HCT116 (cell line): ENCODE data around the gene AUTS2. TPM values are rescaled to one million over a fixed set of nuclear protein-coding genes. Genes with fewer than 3 reads are reported as not detected.

Source experiments
- ATAC-seq: fragments of 200-7000 bp; cut with Tn5 transposase; 2 replicates; pipeline ENCODE4 v1.9.1; 2020; ENCODE audit warnings: mild to moderate bottlenecking, moderate library complexity
- BruUV-seq: library from RNA; stranded (reverse); fragments of 400-500 nt; replicated peaks from 2 replicates; lab custom pipeline; 2021; lab: Mats Ljungman, UMichigan
- CTCF ChIA-PET: fragments of 300-600 bp; sonication (Branson Sonifier 250); formaldehyde crosslinking; loops from one replicate; lab custom pipeline; 2021; ENCODE audit warnings: antibody characterized with exemption; lab: Charles Lee
- POLR2A ChIA-PET: fragments of 300-600, 350-600 bp; sonication (Branson Sonifier 250); formaldehyde crosslinking; loops from one replicate; lab custom pipeline; 2021; ENCODE audit warnings: antibody characterized with exemption; lab: Charles Lee
- RAD21 ChIA-PET, 2 experiments: fragments of 300-600 bp; sonication (Branson Sonifier 250); formaldehyde crosslinking; loops; one replicate each; lab custom pipeline; 2023; ENCODE audit warnings: low total read pairs in 2 of 2; ENCODE audit not compliant: uncharacterized antibody in 2 of 2, unreplicated experiment in 2 of 2, low non-redundant PET in 1 of 2; lab: Charles Lee
- DNase-seq: peaks from one replicate; pipeline ENCODE4 v3.0.0-alpha.2; 2010; ENCODE audit warnings: low read depth, low spot score
- H2AFZ ChIP-seq: fragments of 200-600 bp; shearing (Covaris generic), sonication (generic); 2 replicates; pipeline ENCODE4 v1.6.1; 2017; ENCODE audit warnings: low read depth, mixed run types, mixed read lengths, antibody characterized with exemption, low read length; ENCODE audit not compliant: poor library complexity, severe bottlenecking
- H3K27ac ChIP-seq: 2 replicates; pipeline ENCODE4 v1.5.1; 2012; ENCODE audit warnings: low read depth, low read length
- H3K27me3 ChIP-seq: fragments of 200-600 bp; sonication (generic); 2 replicates; pipeline ENCODE4 v1.6.1; 2016; ENCODE audit warnings: mixed run types, low read length, mixed read lengths; ENCODE audit not compliant: insufficient read depth
- H3K36me3 ChIP-seq, 2 experiments: fragments of 200-500 bp in 1 of 2; fragments of 200-600 bp in 1 of 2; sonication (Bioruptor generic) in 1 of 2; sonication (generic) in 1 of 2; 2 replicates each; pipeline versions ENCODE4 v1.5.1 to v1.6.1; 2014 to 2016; ENCODE audit warnings: low read length in 2 of 2, inconsistent platforms in 1 of 2, mixed read lengths in 1 of 2, mixed run types in 1 of 2; ENCODE audit not compliant: insufficient read depth in 2 of 2, control insufficient read depth in 1 of 2
- H3K4me1 ChIP-seq, 2 experiments: fragments of 200-600 bp in 1 of 2; sonication (generic) in 1 of 2; 2 replicates each; pipeline versions ENCODE4 v1.5.1 to v1.6.1; 2012 to 2017; ENCODE audit warnings: low read length in 2 of 2, inconsistent platforms in 1 of 2, mild to moderate bottlenecking in 1 of 2, mixed read lengths in 1 of 2, mixed run types in 1 of 2, moderate library complexity in 1 of 2; ENCODE audit not compliant: insufficient read depth in 2 of 2, control insufficient read depth in 1 of 2
- H3K4me2 ChIP-seq: fragments of 200-600 bp; sonication (generic); 2 replicates; pipeline ENCODE4 v1.6.1; 2017; ENCODE audit warnings: mixed run types, low read length, mixed read lengths
- H3K4me3 ChIP-seq, 2 experiments: fragments of 200-600 bp in 1 of 2; sonication (generic) in 1 of 2; replicated peaks in 1 of 2; 2 replicates each; pipeline ENCODE4 v1.5.1; 2011 to 2016; ENCODE audit warnings: low read length in 2 of 2, control low read depth in 1 of 2, low read depth in 1 of 2, mild to moderate bottlenecking in 1 of 2, mixed read lengths in 1 of 2, mixed run types in 1 of 2
- H3K79me2 ChIP-seq: fragments of 200-600 bp; sonication (generic); 2 replicates; pipeline ENCODE4 v1.6.1; 2017; ENCODE audit warnings: mild to moderate bottlenecking, mixed run types, low read length, moderate library complexity, mixed read lengths; ENCODE audit not compliant: insufficient read depth
- H3K9ac ChIP-seq: fragments of 200-600 bp; sonication (generic); 2 replicates; pipeline ENCODE4 v1.6.1; 2016; ENCODE audit warnings: low read length, mixed read lengths
- H3K9me2 ChIP-seq: fragments of 200-600 bp; sonication (generic), shearing (Covaris generic); 2 replicates; pipeline ENCODE4 v1.6.1; 2017; ENCODE audit warnings: mixed run types, mild to moderate bottlenecking, moderate library complexity; ENCODE audit not compliant: insufficient read depth
- H3K9me3 ChIP-seq, 2 experiments: fragments of 200-500 bp in 1 of 2; fragments of 200-600 bp in 1 of 2; sonication (Bioruptor generic) in 1 of 2; sonication (generic) in 1 of 2; 2 replicates each; pipeline ENCODE4 v1.6.1; 2014 to 2017; ENCODE audit warnings: low read length in 2 of 2, mixed read lengths in 2 of 2, inconsistent platforms in 1 of 2, low read depth in 1 of 2, mild to moderate bottlenecking in 1 of 2, mixed run types in 1 of 2, moderate library complexity in 1 of 2; ENCODE audit not compliant: control insufficient read depth in 1 of 2, insufficient read depth in 1 of 2
- H4K20me1 ChIP-seq: fragments of 200-600 bp; sonication (generic), shearing (Covaris generic); 2 replicates; pipeline ENCODE4 v1.6.1; 2017; ENCODE audit warnings: mixed run types, mild to moderate bottlenecking, moderate library complexity; ENCODE audit not compliant: insufficient read depth
- CBX3 ChIP-seq: IDR thresholded peaks from 2 replicates; pipeline ENCODE4 v1.6.1; 2012; ENCODE audit warnings: low read depth
- CEBPB ChIP-seq: IDR thresholded peaks from 2 replicates; pipeline ENCODE4 v1.6.1; 2012; ENCODE audit warnings: low read depth
- EGR1 ChIP-seq: IDR thresholded peaks from 2 replicates; pipeline ENCODE4 v1.6.1; 2012; ENCODE audit warnings: low read depth
- ELF1 ChIP-seq: IDR thresholded peaks from 2 replicates; pipeline ENCODE4 v1.6.1; 2012; ENCODE audit warnings: low read depth, borderline replicate concordance
- EZH2phosphoT487 ChIP-seq: fragments of 200-600 bp; IDR thresholded peaks from 2 replicates; pipeline ENCODE4 v1.6.1; 2018; ENCODE audit warnings: antibody characterized with exemption, borderline replicate concordance
- FOSL1 ChIP-seq: IDR thresholded peaks from 2 replicates; pipeline ENCODE4 v1.6.1; 2012; ENCODE audit warnings: low read depth
- JUND ChIP-seq: IDR thresholded peaks from 2 replicates; pipeline ENCODE4 v1.6.1; 2012
- POLR2AphosphoS5 ChIP-seq: IDR thresholded peaks from 2 replicates; pipeline ENCODE4 v1.6.1; 2011; ENCODE audit warnings: mild to moderate bottlenecking, low read depth, low read length, moderate library complexity
- intact Hi-C: fragments of 100-400 bp; cut with micrococcal nuclease; formaldehyde crosslinking; loops from 2 replicates; pipeline ENCODE4 v1.10.0; 2022
- total RNA-seq: library from RNA; stranded (reverse); gene quantifications from one replicate; pipeline ENCODE4 v1.2.1, GENCODE V29; 2021; ENCODE audit not compliant: unreplicated experiment
- TF ChIP-seq, protein P1 (sequence below): IDR thresholded peaks from 2 replicates; pipeline ENCODE4 v1.6.1; 2012; ENCODE audit warnings: low read depth
- TF ChIP-seq, protein P2 (sequence below): IDR thresholded peaks from 2 replicates; pipeline ENCODE4 v1.6.1; 2012

AUTS2 gene
- total RNA-seq, 1 experiment from 2014 or later, result 0.93 TPM

DNA sequence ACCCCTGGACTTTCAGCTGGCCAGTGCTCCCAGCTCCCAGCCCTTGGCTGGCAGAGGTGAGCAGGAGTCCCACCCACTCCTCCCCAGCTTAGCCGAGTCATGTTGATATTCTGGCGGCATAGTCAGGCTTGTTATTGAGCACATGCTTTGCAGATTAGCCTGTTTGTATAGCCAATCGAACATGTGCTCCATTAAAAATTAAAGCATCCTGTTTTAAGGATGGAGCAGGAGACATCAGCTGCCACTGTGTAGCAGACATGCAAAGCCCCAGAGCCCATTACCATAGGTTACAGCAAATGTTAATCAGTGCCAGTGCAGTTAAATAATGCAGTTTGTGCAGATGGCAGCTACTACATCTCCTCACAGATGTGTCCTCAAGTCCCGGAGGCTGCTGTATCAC is 959.1 kb downstream of the AUTS2 start:
- intact Hi-C loops, result no loop called here
- no peaks in the 10 kb centered on the region for H3K4me1 ChIP-seq
- RAD21 ChIA-PET, result no interaction called here
- CTCF ChIA-PET, result no interaction called here
- H3K4me2 ChIP-seq, result no peak overlapping the region
- H2AFZ ChIP-seq, result no peak overlapping the region
- no peaks in the 10 kb centered on the region for H3K27me3 ChIP-seq
- H3K79me2 ChIP-seq, result no peaks in the 10 kb centered on the region
- BruUV-seq, result no TSS peak
- TF ChIP-seq, protein P1, sequence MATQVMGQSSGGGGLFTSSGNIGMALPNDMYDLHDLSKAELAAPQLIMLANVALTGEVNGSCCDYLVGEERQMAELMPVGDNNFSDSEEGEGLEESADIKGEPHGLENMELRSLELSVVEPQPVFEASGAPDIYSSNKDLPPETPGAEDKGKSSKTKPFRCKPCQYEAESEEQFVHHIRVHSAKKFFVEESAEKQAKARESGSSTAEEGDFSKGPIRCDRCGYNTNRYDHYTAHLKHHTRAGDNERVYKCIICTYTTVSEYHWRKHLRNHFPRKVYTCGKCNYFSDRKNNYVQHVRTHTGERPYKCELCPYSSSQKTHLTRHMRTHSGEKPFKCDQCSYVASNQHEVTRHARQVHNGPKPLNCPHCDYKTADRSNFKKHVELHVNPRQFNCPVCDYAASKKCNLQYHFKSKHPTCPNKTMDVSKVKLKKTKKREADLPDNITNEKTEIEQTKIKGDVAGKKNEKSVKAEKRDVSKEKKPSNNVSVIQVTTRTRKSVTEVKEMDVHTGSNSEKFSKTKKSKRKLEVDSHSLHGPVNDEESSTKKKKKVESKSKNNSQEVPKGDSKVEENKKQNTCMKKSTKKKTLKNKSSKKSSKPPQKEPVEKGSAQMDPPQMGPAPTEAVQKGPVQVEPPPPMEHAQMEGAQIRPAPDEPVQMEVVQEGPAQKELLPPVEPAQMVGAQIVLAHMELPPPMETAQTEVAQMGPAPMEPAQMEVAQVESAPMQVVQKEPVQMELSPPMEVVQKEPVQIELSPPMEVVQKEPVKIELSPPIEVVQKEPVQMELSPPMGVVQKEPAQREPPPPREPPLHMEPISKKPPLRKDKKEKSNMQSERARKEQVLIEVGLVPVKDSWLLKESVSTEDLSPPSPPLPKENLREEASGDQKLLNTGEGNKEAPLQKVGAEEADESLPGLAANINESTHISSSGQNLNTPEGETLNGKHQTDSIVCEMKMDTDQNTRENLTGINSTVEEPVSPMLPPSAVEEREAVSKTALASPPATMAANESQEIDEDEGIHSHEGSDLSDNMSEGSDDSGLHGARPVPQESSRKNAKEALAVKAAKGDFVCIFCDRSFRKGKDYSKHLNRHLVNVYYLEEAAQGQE, result no peak
- H3K9me2 ChIP-seq, result no peaks in the 10 kb centered on the region
- no peaks in the 10 kb centered on the region for H3K36me3 ChIP-seq
- no peak overlapping the region for H3K9ac ChIP-seq
- POLR2A ChIA-PET, result no interaction called here
- peaks cover 4 to 19% of the 10 kb centered on the region in 2 experiments; a peak in 2 of 4 replicates for H3K9me3 ChIP-seq
- H4K20me1 ChIP-seq, result no peaks in the 10 kb centered on the region
- ATAC-seq (no peak), DNase-seq (no peak)
- no peak overlapping the region for H3K27ac ChIP-seq
- no peak overlapping the region for H3K4me3 ChIP-seq

DNA sequence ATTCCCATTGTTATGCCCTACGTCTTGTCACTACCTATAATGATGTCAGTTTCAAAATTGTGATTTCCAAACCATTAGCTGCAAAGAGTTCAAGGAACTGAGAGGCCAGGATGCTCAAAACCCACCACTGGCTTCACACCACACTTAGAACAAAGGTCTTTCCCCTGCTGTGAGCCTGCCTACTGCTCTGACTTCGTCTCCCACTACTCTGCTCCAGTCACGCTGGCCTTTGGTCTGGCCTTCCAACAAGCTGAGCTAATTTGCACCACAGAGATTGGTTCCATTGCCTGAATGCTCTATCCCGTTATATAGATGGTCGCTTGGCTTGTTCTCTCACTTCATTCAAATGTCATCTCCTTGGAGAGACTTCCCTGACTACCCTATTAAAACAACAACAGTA is 961.5 kb downstream of the AUTS2 start:
- RAD21 ChIA-PET, result no interaction called here
- BruUV-seq, result no TSS peak
- Histone ChIP-seq H3K9me3 (peaks cover 0 to 20% of the 10 kb centered on the region in 2 experiments; a peak in 2 of 4 replicates), H3K4me1 (no peaks in the 10 kb centered on the region), H3K79me2 (no peaks in the 10 kb centered on the region), H4K20me1 (no peaks in the 10 kb centered on the region), H3K27ac (no peak overlapping the region), H3K9me2 (no peaks in the 10 kb centered on the region), H3K9ac (no peak overlapping the region), H2AFZ (no peak overlapping the region), H3K4me2 (no peak overlapping the region), H3K4me3 (no peak overlapping the region), H3K27me3 (no peaks in the 10 kb centered on the region), H3K36me3 (no peaks in the 10 kb centered on the region)
- POLR2A ChIA-PET, result no interaction called here
- TF ChIP-seq JUND (no peak), ELF1 (no peak), EZH2phosphoT487 (no peak), CEBPB (no peak), CBX3 (no peak), POLR2AphosphoS5 (no peak), EGR1 (no peak), FOSL1 (no peak)
- TF ChIP-seq, protein P2, sequence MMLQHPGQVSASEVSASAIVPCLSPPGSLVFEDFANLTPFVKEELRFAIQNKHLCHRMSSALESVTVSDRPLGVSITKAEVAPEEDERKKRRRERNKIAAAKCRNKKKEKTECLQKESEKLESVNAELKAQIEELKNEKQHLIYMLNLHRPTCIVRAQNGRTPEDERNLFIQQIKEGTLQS, result no peak
- ATAC-seq (no peak), DNase-seq (no peak)
- CTCF ChIA-PET, result no interaction called here
- intact Hi-C loops, result no loop called here
